Right ventricle myocardium superior (tissue), 1 donor: ENCODE measurements around the gene GALNT2. TPM values are rescaled to one million over a fixed set of nuclear protein-coding genes. Genes with fewer than 3 reads are reported as not detected.
A peak's percentile ranks its signal among the peaks of the same experiment; 100 is the strongest.

Source experiments
- ATAC-seq: fragments of 200-7000 bp; cut with Tn5 transposase; one replicate; pipeline ENCODE4 v1.9.1; 2020; ENCODE audit warnings: mild to moderate bottlenecking; ENCODE audit not compliant: poor library complexity
- DNase-seq: peaks from one replicate; pipeline ENCODE4 v3.0.0-alpha.2; 2020
- intact Hi-C: fragments of 100-400 bp; cut with DNase I; formaldehyde crosslinking; loops from one replicate; pipeline ENCODE4 v1.11.2; 2022
- total RNA-seq: library from RNA; stranded (reverse); fragmentation: NEBNext Ultra II Directional; extraction: Animal tissue kit (Norgen Biotek cat#: 25700); gene quantifications from one replicate; pipeline ENCODE4 v1.2.1, GENCODE V29; 2021
- donor health status: DM: no; HTN: yes; CAD: no; lungs with severe emphysema.

GALNT2 gene
- total RNA-seq, 1 donor from 2014 or later = 21.2 TPM

GRCh38 chr1:230137337-230137815 is 70.3 kb downstream of the GALNT2 start:
- intact Hi-C loops = no loop called here
- ATAC-seq = no peak

GRCh38 chr1:230138561-230139239 is 71.7 kb downstream of the GALNT2 start:
- ATAC-seq (no peak), DNase-seq (no peak)
- intact Hi-C loops = no loop called here

More at GRCh38 chr1:230137337-230137815, 70.3 kb downstream of the GALNT2 start:
- DNase-seq = no peak

DNA sequence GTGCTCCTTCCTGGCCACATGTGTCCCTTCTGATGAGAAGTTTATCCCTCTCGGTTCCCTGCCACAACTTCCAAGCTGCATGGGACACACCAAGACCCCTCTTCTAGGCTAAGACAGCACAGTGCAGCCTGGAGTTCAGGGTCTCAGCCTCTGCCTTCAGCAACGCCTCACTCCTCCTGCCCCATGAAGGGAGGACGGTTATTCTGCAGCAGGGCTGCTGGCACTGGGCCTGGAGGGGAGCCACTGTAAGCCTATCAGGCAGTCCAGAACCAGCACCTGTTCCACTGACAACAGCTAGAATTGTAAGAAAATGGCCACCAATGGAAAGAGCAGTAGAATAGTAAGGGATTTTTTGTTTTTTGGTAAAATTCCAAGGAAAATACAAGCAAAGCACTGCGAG is 72.3 kb downstream of the GALNT2 start:
- no peak for ATAC-seq
- intact Hi-C loops = no loop called here
- DNase-seq = no peak

DNA sequence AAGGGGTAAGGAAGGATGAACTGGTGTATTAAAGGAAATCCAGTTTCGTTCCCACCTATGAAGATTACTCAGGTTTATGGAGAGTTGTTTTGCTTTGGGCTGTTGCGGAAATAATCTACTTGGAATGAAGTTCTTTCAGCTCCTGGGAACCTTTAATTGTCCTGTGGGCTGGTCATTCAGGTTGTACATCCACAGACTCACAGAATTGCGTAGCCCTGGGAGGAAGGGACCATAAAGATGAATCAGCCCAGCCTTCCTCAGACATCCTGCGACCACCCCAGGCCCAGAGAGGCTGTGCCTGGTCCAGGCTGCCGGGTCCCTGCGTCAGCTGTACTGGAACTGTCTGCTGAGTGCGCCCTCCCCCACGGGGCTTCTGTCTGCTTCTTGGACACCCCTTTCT is 72.7 kb downstream of the GALNT2 start:
- no peak for DNase-seq
- no peak for ATAC-seq
- intact Hi-C loops = no loop called here

- intact Hi-C loops = no loop called here
- peak; percentile 61 for DNase-seq
- ATAC-seq = peak; percentile 37
Measured at GRCh38 chr1:230140221-230141020, 73.4 kb downstream of the GALNT2 start.

DNA sequence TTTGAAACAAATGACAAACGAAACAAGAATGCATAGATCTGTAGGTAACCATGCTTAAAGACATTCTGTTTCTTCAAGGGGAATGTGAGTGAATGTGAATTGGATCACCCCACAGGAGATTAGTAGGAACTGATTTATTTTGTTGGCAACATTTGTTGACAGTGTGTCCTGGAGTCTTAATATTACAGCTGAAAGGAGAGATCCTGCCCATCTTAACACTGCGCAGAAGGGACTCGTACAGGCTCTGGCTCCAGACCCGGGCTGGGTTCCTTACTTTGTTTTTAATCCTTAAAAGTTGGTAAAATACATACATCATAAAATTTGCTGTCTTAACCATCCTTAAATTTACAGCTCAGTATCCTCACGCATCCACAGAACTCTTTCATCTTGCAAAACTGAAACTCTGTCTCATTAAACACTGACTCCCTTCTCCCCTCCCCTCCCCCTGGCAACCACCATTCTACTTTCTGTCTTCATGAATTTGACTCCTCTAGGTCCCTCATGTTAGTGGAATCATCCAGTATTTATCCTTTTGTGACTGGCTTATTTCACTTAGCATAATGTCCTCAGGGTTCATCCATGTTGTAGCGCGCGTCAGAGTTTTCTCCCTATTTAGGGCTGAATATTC is 74.1 kb downstream of the GALNT2 start:
- no peak for DNase-seq
- no peak for ATAC-seq
- intact Hi-C loops = no loop called here

DNA sequence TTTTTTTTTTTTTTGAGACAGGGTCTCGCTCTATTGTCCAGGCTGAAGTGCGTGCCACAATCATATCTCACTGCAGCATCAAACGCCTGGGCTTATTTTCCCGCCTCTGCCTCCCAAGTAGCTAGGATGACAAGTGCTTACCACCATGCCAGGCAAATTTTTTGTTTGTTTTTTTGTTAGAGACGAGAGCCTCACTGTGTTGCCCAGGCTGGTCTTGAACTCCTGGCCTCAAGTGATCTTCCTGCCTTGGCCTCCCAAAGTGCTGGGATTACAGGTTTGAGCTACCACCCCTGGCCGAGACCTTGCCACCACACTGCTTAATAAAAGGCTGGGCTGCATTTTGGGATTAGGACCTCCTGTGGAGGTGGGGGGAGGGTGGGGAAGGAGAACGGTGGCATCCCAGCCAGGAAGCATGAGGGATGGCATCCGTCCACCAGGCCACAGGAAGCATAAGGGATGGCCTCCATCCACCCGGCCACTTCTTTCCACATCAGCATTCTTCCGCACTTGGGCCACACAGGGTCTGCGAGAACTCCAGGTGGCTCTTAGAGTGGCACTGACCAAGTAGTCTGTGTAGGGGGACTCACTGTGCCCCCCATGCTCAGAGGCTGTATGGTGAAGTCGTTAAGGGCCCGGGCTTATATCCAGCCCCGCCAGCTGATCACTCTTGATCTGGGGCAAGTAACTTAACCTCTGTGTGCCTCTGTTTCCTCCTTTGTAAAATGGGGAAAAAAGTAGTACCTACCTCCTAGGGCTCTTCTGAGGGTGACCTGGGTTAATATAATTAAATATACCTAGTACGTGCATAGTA is 75.0 kb downstream of the GALNT2 start:
- intact Hi-C loops = no loop called here
- peak; percentile 26 for DNase-seq
- no peak for ATAC-seq

DNA sequence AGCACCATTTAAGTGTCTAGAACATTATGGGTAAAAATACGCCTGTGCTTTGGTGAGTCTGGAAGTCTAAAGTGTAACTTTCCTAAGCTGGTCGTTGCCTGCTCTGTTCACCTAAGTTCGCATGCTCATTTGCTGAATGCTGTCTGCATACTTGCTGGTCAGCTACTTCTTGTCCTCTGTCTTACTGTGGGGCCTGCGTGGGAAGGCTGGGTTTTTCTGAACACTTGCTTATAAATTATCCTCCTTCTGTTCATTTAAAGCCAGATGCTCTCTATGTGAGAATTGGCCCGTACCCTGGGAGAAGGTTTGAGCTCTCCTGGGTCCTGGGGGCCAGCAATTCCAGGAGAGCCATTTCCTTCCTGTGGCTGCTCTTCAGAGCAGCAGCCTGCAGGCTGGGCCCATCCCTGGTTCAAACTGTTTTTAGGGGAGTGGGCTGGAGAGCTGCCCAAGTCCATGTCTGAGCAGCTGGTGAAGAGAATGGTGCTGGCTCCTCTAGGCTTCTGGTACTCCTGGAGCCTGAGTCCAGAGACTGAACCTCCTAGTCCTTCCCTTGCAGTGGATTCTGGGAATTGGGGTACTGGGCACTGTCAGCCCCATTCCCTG is 75.7 kb downstream of the GALNT2 start:
- ATAC-seq (no peak), DNase-seq (peak; percentile 44)
- intact Hi-C loops = no loop called here

- peak; percentile 42 for DNase-seq
- intact Hi-C loops = no loop called here
- peak; percentile 36 for ATAC-seq
Measured at GRCh38 chr1:230143534-230143933, 76.5 kb downstream of the GALNT2 start.

DNA sequence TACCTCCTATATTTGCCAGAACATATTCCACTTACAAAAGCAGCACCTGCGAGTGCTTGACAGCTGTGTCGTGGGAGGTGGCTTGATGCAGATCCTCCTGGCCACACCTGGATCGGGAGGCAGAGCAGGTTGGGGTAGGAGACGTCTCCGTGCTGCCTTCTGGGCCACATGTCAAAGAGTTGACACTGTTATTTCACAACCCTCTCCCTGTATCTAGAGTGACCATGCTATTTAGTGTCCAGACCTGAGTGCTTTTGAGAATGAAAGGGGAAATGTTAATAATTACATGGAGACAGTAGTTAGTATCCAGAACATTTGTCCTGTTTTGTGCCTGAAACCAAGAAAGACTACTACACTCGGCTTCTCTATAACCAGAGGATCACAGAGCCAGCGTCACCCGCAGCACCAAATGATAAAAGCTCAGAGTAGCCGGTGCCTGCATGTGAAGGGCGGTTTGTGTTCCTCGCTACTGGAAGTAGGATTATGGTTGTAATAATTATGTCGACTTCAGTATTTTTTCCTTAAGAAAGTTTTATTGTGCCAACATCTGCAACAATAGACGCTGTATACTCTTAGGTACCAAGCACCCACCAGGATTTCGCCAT is 77.1 kb downstream of the GALNT2 start:
- intact Hi-C loops = no loop called here
- ATAC-seq (no peak), DNase-seq (no peak)

DNA sequence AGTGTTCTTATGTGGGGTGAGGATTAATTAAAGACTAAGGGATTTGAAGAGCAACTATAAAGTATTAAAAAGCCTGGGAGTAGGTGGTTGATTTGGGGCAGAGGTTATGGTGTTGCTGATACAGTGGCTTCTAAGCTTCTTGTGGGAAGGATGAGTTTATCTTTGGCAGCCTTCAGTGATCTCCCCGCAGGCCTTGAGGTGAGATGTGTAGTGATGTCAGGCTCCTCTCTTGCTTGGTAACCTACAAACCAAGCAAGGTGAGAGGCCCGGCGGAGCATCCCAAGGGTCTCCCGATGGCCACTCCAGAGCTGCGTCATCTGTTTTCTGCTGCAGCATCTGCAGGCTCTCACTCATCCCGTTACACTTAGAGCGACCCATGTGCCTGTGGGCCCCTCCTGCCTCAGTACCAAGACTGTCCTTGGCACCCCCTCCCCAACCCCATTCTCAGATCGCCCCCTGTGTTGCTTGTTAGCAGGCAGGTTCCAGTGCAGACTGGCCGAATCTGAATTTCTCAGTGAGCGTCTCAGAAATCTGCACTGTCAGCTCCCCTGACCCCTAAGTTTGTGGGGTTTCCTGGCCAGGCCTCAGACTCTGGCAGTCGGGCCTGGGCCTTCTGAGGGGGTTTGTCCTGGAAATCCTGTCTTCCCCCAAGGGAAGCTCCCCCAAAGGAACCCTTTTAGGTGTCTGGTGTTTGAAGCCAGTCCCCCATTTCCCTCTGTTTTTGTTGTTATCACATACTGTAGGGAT is 77.9 kb downstream of the GALNT2 start:
- intact Hi-C loops = no loop called here
- ATAC-seq = no peak
- DNase-seq = peak; percentile 38

- DNase-seq (peak; percentile 39), ATAC-seq (no peak)
- intact Hi-C loops = no loop called here
Measured at GRCh38 chr1:230145505-230145899, 78.5 kb downstream of the GALNT2 start.

DNA sequence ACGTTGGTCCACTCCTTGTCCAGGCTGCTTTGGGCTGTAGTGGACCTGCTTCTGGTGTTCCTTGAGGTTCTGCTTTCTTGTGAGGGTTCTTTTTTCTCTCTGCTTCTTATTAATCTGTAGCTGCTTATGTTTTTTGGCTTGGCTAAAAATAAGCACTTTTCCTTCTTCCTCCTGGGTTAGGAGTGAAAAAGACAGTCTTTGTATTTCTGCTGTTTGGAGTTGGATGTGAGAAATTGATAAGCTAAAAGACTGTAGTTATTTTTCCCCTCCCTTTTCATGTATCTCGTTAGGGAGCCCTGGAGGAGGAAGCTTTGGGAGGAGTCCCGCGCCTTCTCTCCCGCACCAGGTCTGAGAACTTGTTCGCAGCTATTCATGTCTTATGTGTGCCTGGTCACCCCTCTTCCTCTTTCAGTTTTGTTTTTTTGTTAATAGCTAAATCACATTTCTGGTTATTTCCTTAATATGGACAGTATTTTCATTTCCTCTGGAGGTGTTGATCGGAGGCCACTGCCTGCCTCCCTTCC is 79.0 kb downstream of the GALNT2 start:
- ATAC-seq (no peak), DNase-seq (peak; percentile 38)
- intact Hi-C loops = no loop called here

DNA sequence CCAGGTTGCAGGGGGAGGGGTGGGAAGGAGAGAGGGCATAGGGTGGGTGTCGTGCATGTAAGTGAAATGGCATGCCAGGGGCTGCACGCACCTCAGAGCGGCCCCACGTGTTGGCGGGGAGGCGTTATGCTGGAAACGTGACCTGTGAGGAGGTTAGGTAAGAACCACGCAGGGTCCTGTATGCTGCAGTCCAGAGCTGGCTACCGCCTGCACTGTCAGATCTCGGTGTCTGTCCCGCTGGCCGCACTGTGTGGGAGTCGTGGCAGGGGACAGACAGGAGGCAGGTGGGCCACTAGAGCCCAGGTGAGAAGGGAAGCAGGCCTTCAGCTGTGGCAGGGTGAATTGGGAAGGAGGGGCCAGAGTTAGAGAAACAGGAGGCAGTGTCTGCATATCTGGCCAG is 79.7 kb downstream of the GALNT2 start:
- ATAC-seq (no peak), DNase-seq (no peak)
- intact Hi-C loops = no loop called here

GRCh38 chr1:230147253-230148125 is 80.5 kb downstream of the GALNT2 start:
- peak; percentile 40 for DNase-seq
- intact Hi-C loops = no loop called here
- peak; percentile 16 for ATAC-seq

DNA sequence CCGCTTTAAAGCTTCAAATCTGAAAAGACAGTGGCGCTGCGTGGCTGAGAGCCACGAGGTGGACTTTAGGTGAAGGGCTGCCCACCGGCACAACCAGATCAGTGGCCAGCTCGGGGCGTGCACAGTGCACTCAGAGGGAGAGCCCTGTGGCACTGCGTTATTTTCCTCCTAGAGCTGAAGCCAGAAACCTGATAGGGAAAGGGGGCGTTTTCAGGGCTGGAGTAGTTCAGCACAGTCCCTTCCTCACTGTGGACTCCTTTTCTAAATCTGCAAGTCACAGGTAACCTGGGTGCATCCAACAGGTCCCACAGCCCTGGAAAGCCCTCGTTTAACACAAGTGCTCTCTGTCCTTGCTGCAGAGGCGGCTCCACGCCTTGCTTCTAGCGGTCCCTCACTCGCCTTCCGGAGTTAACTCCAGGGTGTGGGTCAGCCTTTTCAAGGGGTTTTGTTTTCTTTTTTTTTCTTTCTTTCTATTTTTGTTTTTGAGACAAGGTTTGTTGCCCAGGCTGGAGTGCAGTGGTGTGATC is 81.2 kb downstream of the GALNT2 start:
- DNase-seq (no peak), ATAC-seq (no peak)
- intact Hi-C loops = no loop called here
